ENCODE data around the gene PERP. TPM values are rescaled to one million over a fixed set of nuclear protein-coding genes. Genes with fewer than 3 reads are reported as not detected.

PERP gene
- total RNA-seq, 1 donor from 2014 or later, result 33.2 TPM

DNA sequence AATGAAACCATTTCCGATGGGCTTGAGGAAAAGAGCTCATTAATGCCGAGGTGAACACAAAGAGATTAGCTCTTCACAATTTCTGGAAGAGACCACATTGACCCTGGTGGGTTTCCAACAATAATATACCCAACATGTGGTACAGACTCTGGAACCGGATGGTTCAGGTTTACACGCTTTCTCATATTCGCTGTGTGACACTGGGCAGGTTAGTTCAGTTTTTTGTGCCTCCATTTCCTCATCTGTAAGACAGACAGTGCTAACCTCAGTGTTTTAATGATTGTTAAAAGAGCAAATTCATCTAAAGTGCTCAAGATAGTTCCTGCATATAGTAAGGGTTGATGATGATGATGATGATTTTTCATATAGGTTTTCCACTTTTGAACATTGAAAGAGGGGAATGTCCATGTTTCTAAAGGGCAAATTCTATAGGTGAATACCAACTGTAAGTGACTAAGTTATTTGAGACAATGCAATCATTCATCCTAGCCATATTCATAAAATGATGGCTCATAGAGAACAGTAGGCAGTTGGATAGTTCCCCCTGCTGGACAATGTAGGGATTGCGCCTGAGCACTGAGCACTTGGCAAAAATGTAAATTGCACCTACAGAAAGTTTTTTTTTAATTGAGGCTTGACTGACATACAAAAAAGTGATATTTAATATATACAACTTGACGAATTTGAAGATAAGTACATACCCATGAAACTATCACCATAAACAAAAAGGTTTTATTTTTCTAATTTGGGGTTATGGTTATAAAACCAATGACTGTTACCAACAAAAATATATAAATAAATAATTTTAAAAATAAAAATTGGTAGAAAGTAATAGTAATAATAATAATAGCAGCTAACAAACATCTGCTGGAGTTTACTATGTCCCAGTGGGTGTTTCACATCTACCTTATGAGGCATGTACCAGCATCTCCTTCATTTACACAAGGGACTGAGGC, 2.1 kb upstream of the PERP start:
- intact Hi-C loops (cut with DNase I), result loop anchor here (5.0 kb wide), 1 partner anchor 107 kb away; no protein-coding TSS in a partner anchor
- peak; percentile 65 for ATAC-seq
- no peak overlapping the region for H3K4me3 ChIP-seq

DNA sequence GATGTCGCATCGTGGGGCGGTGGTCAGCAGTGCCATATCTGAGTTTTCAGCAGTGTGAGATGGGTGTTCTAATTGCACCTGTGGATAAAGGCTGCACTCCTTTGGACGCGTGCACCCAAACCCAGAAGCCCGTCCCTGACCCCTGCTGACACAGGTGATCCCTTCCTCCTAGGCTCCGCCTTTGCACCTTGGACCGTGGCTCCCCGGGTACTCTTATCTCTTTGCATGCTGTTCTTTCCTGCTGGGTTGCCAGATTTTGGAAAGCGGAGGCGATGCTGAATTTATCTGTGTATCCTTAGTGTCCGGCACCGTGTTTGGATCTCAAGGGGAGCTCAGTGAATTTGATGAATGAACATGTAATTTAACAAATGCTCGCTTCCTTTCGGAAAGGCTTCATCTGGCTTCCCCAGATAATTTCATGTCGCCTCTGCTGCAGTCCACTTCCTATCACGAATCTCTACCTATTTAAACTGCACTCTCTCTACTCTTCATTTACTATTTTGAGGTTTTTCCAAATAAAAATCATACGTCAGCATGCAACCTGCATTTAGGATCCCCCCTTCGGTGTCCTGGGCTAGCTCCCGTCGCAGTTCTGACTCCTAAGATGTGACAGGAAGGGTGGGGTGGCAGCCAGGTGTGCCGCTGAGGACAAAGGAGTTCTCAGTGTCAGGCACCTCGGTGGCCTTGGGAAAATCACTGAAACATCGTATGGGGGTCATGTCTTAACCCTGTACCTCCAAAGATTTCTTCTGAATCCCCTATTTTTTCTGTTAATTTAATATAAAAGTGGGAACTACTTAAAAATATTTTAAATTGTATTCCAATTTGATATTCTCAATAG, 753 bp upstream of the PERP start:
- TF ChIP-seq, protein P1, sequence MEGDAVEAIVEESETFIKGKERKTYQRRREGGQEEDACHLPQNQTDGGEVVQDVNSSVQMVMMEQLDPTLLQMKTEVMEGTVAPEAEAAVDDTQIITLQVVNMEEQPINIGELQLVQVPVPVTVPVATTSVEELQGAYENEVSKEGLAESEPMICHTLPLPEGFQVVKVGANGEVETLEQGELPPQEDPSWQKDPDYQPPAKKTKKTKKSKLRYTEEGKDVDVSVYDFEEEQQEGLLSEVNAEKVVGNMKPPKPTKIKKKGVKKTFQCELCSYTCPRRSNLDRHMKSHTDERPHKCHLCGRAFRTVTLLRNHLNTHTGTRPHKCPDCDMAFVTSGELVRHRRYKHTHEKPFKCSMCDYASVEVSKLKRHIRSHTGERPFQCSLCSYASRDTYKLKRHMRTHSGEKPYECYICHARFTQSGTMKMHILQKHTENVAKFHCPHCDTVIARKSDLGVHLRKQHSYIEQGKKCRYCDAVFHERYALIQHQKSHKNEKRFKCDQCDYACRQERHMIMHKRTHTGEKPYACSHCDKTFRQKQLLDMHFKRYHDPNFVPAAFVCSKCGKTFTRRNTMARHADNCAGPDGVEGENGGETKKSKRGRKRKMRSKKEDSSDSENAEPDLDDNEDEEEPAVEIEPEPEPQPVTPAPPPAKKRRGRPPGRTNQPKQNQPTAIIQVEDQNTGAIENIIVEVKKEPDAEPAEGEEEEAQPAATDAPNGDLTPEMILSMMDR (IDR thresholded peaks at IDR 0.05), result no peak
- H3K27ac ChIP-seq, result peak overlapping the region; percentile 84
- intact Hi-C loops (cut with DNase I), result loop anchor here (5.0 kb wide), 1 partner anchor 106 kb away; no protein-coding TSS in a partner anchor

More for the DNA sequence above, 2.1 kb upstream of the PERP start:
- no peaks in the 10 kb centered on the region for H3K4me1 ChIP-seq
- no peaks in the 10 kb centered on the region for H3K9me3 ChIP-seq
- H3K36me3 ChIP-seq, result no peaks in the 10 kb centered on the region
- no peak for DNase-seq
- TF ChIP-seq, protein P1 (IDR thresholded peaks at IDR 0.05), result peak; percentile 97
- no peak overlapping the region for H3K27ac ChIP-seq
- H3K27me3 ChIP-seq, result peaks cover 23% of the 10 kb centered on the region

DNA sequence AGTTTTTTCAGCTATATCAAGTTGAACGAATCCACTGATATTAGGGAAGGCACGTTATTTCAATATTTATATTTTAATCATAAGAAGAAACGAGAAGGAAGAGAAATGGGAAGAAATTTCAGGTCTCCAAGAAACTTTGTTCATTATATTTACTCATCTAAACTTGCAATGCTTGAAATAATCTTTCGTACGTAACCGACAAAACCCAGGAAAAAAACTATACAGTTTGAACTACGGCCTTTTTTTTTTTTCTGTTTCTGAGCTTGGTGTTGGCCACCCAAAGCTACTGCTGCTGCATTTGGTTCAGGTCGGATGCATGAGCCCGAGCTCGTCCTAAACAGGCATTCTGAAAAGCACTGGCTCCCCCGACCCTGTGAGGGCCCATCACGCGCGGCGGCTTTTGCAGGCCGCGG, 548 bp downstream of the PERP start:
- intact Hi-C loops (cut with DNase I), result loop anchor here (5.0 kb wide), 1 partner anchor 104 kb away; no protein-coding TSS in a partner anchor

More for the DNA sequence above, 753 bp upstream of the PERP start:
- H3K4me3 ChIP-seq, result peak overlapping the region; percentile 67
- H3K36me3 ChIP-seq, result no peaks in the 10 kb centered on the region
- peaks cover 26% of the 10 kb centered on the region for H3K27me3 ChIP-seq
- H3K4me1 ChIP-seq, result no peaks in the 10 kb centered on the region
- H3K9me3 ChIP-seq, result no peaks in the 10 kb centered on the region
- DNase-seq, result peak; percentile 68
- peak; percentile 58 for ATAC-seq

DNA sequence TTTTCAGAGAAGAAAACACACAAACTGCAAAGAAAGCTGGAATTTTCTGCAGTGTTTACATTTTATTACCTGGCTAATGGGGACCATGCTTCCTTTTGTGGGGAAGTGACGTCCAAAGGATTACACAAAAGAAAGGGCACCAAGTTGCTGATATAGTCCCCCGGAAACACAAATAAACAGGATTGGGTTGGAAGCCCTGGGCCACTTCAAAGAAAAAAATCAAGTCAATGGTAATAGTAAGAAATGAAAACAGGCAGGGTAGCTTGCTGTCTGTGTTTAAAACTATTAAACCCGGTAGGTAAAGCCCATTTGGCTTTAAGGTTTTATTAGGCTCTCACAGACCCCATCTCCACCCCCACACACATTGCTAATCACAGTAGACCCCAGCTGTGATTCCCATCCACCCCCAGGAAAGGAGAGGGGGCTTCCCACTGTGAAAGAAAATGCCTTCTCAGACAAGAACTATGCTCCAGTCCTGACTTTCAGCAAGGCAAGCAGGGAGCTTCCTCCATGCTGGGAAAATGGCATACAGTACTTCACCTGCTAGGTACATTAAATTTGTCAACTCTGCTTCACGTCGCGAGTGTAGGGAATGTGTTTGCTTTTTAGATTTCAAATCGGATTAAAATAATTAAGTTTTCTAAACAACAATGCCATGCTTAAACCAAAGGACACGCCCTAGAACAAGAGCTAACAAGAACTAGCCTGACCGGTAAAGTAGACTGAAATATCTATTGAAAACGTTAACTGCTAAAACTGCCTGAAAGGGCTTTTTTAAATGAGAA, 1.1 kb downstream of the PERP start:
- peak overlapping the region; percentile 84 for H3K27ac ChIP-seq
- TF ChIP-seq, protein P1 (IDR thresholded peaks at IDR 0.05), result no peak
- no peaks in the 10 kb centered on the region for H3K9me3 ChIP-seq
- H3K4me1 ChIP-seq, result no peaks in the 10 kb centered on the region
- H3K27me3 ChIP-seq, result peaks cover 26% of the 10 kb centered on the region
- DNase-seq (no peak), ATAC-seq (no peak)
- intact Hi-C loops (cut with DNase I), result loop anchor here (5.0 kb wide), 1 partner anchor 104 kb away; no protein-coding TSS in a partner anchor
- peak overlapping the region; percentile 67 for H3K4me3 ChIP-seq
- H3K36me3 ChIP-seq, result no peaks in the 10 kb centered on the region

More for the DNA sequence above, 548 bp downstream of the PERP start:
- no peak for DNase-seq
- Histone ChIP-seq H3K4me3 (peak overlapping the region; percentile 67), H3K4me1 (no peaks in the 10 kb centered on the region), H3K9me3 (no peaks in the 10 kb centered on the region), H3K27me3 (peaks cover 26% of the 10 kb centered on the region), H3K36me3 (no peaks in the 10 kb centered on the region), H3K27ac (peak overlapping the region; percentile 84)
- TF ChIP-seq, protein P1 (IDR thresholded peaks at IDR 0.05), result no peak
- ATAC-seq, result no peak

DNA sequence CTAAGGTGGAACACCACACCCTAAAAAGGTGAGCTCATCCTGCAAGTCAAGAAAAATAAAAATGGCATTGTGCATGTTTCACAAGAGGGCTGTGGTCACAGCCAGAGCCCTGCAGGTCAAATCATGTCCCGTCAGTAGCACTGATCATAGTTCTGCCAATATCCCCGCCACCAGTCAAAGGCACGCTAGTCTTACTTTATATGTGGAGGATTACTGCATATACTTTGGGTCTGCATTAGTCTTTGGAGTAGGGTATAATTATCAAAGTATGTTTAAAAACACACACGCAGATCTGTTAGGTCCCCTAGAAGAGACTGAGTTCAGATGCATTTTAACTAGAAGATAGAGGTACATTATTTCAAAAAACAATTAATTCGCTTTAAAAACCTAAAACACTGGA, 1.8 kb downstream of the PERP start:
- TF ChIP-seq, protein P1 (IDR thresholded peaks at IDR 0.05), result no peak
- Histone ChIP-seq H3K4me1 (no peaks in the 10 kb centered on the region), H3K27me3 (peaks cover 26% of the 10 kb centered on the region), H3K36me3 (no peaks in the 10 kb centered on the region), H3K27ac (no peak overlapping the region), H3K9me3 (no peaks in the 10 kb centered on the region), H3K4me3 (peak overlapping the region; percentile 67)
- intact Hi-C loops (cut with DNase I), result loop anchor here (5.0 kb wide), 1 partner anchor 103 kb away; no protein-coding TSS in a partner anchor
- DNase-seq (no peak), ATAC-seq (no peak)

Measured in upper lobe of right lung (tissue), 1 donor.